ENCODE measurements around the gene CYFIP2.

Gene CYFIP2

GRCh38 chr5:157292599-157292998 lies 26.7 kb downstream of the CYFIP2 start:
- no peaks in the 10 kb centered on the region for H3K36me3 ChIP-seq (ENCODE audit: control insufficient read depth, insufficient read depth, low read length)
- H3K9me3 ChIP-seq (ENCODE audit: control insufficient read depth, low read length): no peaks in the 10 kb centered on the region
- no peaks in the 10 kb centered on the region for H3K4me1 ChIP-seq (ENCODE audit: control insufficient read depth, insufficient read depth, low read length)
- no peak overlapping the region for H3K9ac ChIP-seq (ENCODE audit: low read length)
- no peak overlapping the region for H3K4me3 ChIP-seq (ENCODE audit: low read length)
- H3K27me3 ChIP-seq (ENCODE audit: control insufficient read depth, insufficient read depth, low read length): no peaks in the 10 kb centered on the region

DNA sequence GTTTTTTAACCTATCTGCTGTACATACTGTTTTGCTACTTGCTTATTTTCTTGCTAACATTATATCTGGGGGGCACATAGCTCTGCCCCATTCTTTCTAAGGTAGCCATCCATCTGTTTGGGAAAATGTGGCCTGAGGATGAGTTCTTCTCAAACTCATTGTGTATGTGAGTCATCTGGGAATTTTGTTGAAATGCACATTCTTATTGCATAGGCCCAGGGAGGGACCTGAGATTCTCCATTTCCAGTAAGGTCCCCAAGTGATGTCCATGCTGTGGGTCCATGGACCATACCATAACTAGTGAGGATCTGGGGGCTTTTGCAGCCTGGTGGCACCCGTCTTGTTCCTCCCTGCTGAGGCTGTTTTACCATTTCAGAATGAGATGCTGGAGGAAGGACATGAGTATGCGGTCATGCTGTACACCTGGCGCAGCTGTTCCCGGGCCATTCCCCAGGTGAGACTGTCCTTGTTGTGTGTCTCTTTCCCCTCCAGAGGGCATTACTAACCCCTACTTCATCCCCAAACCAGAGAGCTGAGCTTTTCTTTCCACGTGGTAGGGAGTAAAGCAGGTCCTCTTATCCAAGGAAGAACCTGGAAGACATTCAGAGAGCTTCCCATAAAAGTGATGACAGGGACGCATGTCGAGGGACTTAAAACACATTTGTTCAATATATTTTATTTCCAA lies 28.6 kb downstream of the CYFIP2 start:
- Histone ChIP-seq H3K36me3 (ENCODE audit: control insufficient read depth, insufficient read depth, low read length) (no peaks in the 10 kb centered on the region), H3K9me3 (ENCODE audit: control insufficient read depth, low read length) (no peaks in the 10 kb centered on the region), H3K27me3 (ENCODE audit: control insufficient read depth, insufficient read depth, low read length) (no peaks in the 10 kb centered on the region), H3K9ac (ENCODE audit: low read length) (no peak overlapping the region), H3K4me1 (ENCODE audit: control insufficient read depth, insufficient read depth, low read length) (no peaks in the 10 kb centered on the region), H3K4me3 (ENCODE audit: low read length) (no peak overlapping the region)

- H3K27me3 ChIP-seq (ENCODE audit: control insufficient read depth, insufficient read depth, low read length): no peaks in the 10 kb centered on the region
- H3K36me3 ChIP-seq (ENCODE audit: control insufficient read depth, insufficient read depth, low read length): no peaks in the 10 kb centered on the region
- no peaks in the 10 kb centered on the region for H3K9me3 ChIP-seq (ENCODE audit: control insufficient read depth, low read length)
- no peak overlapping the region for H3K4me3 ChIP-seq (ENCODE audit: low read length)
- no peaks in the 10 kb centered on the region for H3K4me1 ChIP-seq (ENCODE audit: control insufficient read depth, insufficient read depth, low read length)
- H3K9ac ChIP-seq (ENCODE audit: low read length): no peak overlapping the region
Observed at GRCh38 chr5:157295247-157295646, 29.3 kb downstream of the CYFIP2 start.

GRCh38 chr5:157300564-157300963 lies 34.6 kb downstream of the CYFIP2 start:
- Histone ChIP-seq H3K36me3 (ENCODE audit: control insufficient read depth, insufficient read depth, low read length) (no peaks in the 10 kb centered on the region), H3K9ac (ENCODE audit: low read length) (no peak overlapping the region), H3K9me3 (ENCODE audit: control insufficient read depth, low read length) (no peaks in the 10 kb centered on the region), H3K4me3 (ENCODE audit: low read length) (no peak overlapping the region), H3K4me1 (ENCODE audit: control insufficient read depth, insufficient read depth, low read length) (no peaks in the 10 kb centered on the region), H3K27me3 (ENCODE audit: control insufficient read depth, insufficient read depth, low read length) (no peaks in the 10 kb centered on the region)

- Histone ChIP-seq H3K36me3 (ENCODE audit: control insufficient read depth, insufficient read depth, low read length) (no peaks in the 10 kb centered on the region), H3K9me3 (ENCODE audit: control insufficient read depth, low read length) (no peaks in the 10 kb centered on the region), H3K9ac (ENCODE audit: low read length) (no peak overlapping the region), H3K27me3 (ENCODE audit: control insufficient read depth, insufficient read depth, low read length) (no peaks in the 10 kb centered on the region), H3K4me3 (ENCODE audit: low read length) (no peak overlapping the region), H3K4me1 (ENCODE audit: control insufficient read depth, insufficient read depth, low read length) (no peaks in the 10 kb centered on the region)
Observed at GRCh38 chr5:157301066-157301465, 35.1 kb downstream of the CYFIP2 start.

DNA sequence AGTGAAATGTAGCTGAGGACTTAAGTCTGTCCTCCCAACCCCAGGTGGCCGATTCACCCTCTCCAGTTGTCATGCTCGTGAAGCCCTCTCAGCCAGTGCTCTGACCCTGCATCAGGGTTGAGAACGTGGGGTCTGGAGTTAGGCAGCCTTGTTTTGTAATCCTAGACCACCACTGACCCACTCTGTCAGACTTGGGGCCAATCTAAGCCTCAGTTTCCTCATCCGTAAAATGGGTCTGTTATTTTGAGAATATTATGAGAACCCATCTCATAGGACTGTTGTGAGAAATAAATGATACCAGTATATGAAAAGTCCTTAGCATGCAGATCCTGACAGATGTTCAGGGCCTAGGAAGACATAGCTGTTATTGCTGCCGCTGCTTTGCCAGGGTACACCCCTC lies 37.1 kb downstream of the CYFIP2 start:
- H3K9me3 ChIP-seq (ENCODE audit: control insufficient read depth, low read length): no peaks in the 10 kb centered on the region
- no peak overlapping the region for H3K4me3 ChIP-seq (ENCODE audit: low read length)
- H3K27me3 ChIP-seq (ENCODE audit: control insufficient read depth, insufficient read depth, low read length): no peaks in the 10 kb centered on the region
- H3K9ac ChIP-seq (ENCODE audit: low read length): no peak overlapping the region
- H3K4me1 ChIP-seq (ENCODE audit: control insufficient read depth, insufficient read depth, low read length): no peaks in the 10 kb centered on the region
- no peaks in the 10 kb centered on the region for H3K36me3 ChIP-seq (ENCODE audit: control insufficient read depth, insufficient read depth, low read length)

DNA sequence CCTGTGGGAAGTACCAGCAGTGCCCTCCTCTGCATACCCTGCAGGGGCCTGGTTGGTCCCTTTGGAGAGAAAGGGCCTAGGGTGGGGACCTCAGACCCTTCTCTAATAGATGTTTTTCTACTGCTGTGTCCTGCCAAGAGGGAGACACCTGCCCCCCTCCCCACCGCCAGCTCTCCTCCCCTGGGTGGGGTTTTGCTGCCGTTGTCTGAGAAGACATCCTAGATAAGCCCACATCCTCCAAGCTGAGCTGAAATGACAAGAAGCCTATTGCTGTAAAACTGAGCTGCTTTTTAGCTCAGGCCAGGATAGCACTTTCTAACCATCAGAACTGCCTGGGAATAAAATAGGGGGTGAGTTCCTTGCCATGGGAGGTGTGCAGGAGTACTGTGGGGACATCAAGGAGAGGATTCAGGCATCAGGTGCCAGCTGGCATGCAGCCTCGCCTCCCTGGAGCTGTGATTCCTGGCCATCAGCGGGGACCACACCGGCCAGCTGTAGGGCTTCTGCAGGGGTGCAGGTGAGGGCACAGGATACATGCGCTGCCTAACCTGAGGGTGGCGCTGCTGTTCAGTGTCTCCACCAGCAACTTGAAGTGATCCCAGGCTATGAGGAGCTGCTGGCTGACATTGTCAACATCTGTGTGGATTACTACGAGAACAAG lies 37.9 kb downstream of the CYFIP2 start:
- Histone ChIP-seq H3K36me3 (ENCODE audit: control insufficient read depth, insufficient read depth, low read length) (no peaks in the 10 kb centered on the region), H3K9ac (ENCODE audit: low read length) (no peak overlapping the region), H3K4me3 (ENCODE audit: low read length) (no peak overlapping the region), H3K4me1 (ENCODE audit: control insufficient read depth, insufficient read depth, low read length) (no peaks in the 10 kb centered on the region), H3K27me3 (ENCODE audit: control insufficient read depth, insufficient read depth, low read length) (no peaks in the 10 kb centered on the region), H3K9me3 (ENCODE audit: control insufficient read depth, low read length) (no peaks in the 10 kb centered on the region)

GRCh38 chr5:157306081-157306480 lies 40.2 kb downstream of the CYFIP2 start:
- no peak overlapping the region for H3K4me3 ChIP-seq (ENCODE audit: low read length)
- no peak overlapping the region for H3K9ac ChIP-seq (ENCODE audit: low read length)
- H3K4me1 ChIP-seq (ENCODE audit: control insufficient read depth, insufficient read depth, low read length): no peaks in the 10 kb centered on the region
- H3K27me3 ChIP-seq (ENCODE audit: control insufficient read depth, insufficient read depth, low read length): no peaks in the 10 kb centered on the region
- no peaks in the 10 kb centered on the region for H3K36me3 ChIP-seq (ENCODE audit: control insufficient read depth, insufficient read depth, low read length)
- H3K9me3 ChIP-seq (ENCODE audit: control insufficient read depth, low read length): no peaks in the 10 kb centered on the region

GRCh38 chr5:157306692-157307471 lies 41.0 kb downstream of the CYFIP2 start:
- Histone ChIP-seq H3K9ac (ENCODE audit: low read length) (no peak overlapping the region), H3K4me1 (ENCODE audit: control insufficient read depth, insufficient read depth, low read length) (no peaks in the 10 kb centered on the region), H3K9me3 (ENCODE audit: control insufficient read depth, low read length) (no peaks in the 10 kb centered on the region), H3K4me3 (ENCODE audit: low read length) (no peak overlapping the region), H3K27me3 (ENCODE audit: control insufficient read depth, insufficient read depth, low read length) (no peaks in the 10 kb centered on the region), H3K36me3 (ENCODE audit: control insufficient read depth, insufficient read depth, low read length) (no peaks in the 10 kb centered on the region)

DNA sequence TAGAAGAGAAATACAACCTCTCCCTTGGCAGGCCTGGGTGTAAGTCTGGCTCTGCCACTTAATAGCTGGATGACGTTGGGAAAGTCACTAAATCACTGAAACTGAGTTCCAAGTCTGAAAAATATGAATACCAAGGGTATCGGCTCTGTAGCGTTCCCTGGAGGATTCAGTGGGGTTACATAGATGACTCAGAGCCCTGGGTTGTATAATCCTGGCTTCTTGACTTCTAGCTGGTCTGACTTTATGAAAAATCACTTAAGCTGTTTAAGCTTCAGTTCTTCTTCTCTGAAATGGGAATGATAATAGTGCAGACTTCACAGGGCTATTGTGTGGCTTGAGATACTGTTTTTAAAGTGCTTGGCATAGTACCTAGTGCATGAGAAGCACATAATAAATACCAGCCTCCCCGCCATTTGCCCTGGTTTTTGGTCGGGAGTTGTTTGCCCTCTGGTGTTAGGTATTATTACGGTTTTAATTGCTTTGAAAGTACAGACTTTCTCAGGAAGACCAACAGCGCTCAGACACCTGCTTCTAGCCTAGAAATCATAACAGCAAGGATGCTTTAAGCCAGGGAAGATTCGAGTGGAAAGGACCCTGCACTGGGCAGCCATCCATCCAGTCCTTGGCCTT lies 43.0 kb downstream of the CYFIP2 start:
- Histone ChIP-seq H3K9me3 (ENCODE audit: control insufficient read depth, low read length) (no peaks in the 10 kb centered on the region), H3K4me3 (ENCODE audit: low read length) (no peak overlapping the region), H3K4me1 (ENCODE audit: control insufficient read depth, insufficient read depth, low read length) (no peaks in the 10 kb centered on the region), H3K36me3 (ENCODE audit: control insufficient read depth, insufficient read depth, low read length) (no peaks in the 10 kb centered on the region), H3K27me3 (ENCODE audit: control insufficient read depth, insufficient read depth, low read length) (no peaks in the 10 kb centered on the region), H3K9ac (ENCODE audit: low read length) (no peak overlapping the region)

- no peaks in the 10 kb centered on the region for H3K36me3 ChIP-seq (ENCODE audit: control insufficient read depth, insufficient read depth, low read length)
- H3K4me1 ChIP-seq (ENCODE audit: control insufficient read depth, insufficient read depth, low read length): no peaks in the 10 kb centered on the region
- H3K9ac ChIP-seq (ENCODE audit: low read length): no peak overlapping the region
- no peaks in the 10 kb centered on the region for H3K27me3 ChIP-seq (ENCODE audit: control insufficient read depth, insufficient read depth, low read length)
- no peak overlapping the region for H3K4me3 ChIP-seq (ENCODE audit: low read length)
- H3K9me3 ChIP-seq (ENCODE audit: control insufficient read depth, low read length): no peaks in the 10 kb centered on the region
Observed at GRCh38 chr5:157309796-157310195, 43.9 kb downstream of the CYFIP2 start.

DNA sequence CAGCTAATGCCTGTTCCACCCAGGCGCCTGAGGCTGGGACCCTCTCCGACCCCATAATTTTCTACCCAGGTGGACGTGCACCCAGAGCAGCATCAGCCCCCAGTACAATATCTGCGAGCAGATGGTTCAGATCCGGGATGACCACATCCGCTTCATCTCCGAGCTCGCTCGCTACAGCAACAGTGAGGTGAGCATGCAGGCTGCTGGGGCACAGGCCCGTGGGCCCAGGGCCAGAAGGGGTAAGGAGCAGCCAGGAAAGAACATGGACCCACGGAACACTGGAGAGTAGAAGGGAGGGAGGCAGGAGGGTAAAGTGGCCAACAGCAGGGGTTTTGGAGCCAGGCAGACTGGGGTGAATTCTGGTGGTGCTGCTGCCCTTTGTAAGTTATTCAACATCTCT lies 45.7 kb downstream of the CYFIP2 start:
- H3K9ac ChIP-seq (ENCODE audit: low read length): no peak overlapping the region
- no peak overlapping the region for H3K4me3 ChIP-seq (ENCODE audit: low read length)
- no peaks in the 10 kb centered on the region for H3K4me1 ChIP-seq (ENCODE audit: control insufficient read depth, insufficient read depth, low read length)
- no peaks in the 10 kb centered on the region for H3K36me3 ChIP-seq (ENCODE audit: control insufficient read depth, insufficient read depth, low read length)
- H3K9me3 ChIP-seq (ENCODE audit: control insufficient read depth, low read length): no peaks in the 10 kb centered on the region
- no peaks in the 10 kb centered on the region for H3K27me3 ChIP-seq (ENCODE audit: control insufficient read depth, insufficient read depth, low read length)
